Measurements from ENCODE around the gene SEPTIN11.

DNA sequence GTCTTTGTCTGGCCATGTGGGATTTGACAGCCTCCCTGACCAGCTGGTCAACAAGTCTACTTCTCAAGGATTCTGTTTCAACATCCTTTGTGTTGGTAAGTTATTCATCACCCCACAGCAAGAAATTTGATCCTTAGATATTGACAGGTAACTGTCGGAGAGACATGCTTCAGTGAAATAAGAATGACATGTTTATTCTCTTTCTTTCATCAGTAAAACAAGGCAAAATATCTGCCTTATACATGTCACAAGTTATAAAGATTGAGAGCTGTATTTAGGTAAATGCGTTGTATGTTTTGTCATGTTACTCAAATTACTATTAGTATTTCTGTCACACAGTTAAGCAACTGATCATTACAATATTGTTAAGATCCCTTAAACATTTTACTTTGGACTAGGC, 46.9 kb downstream of the SEPTIN11 start:
- TF ChIP-seq, protein P1, sequence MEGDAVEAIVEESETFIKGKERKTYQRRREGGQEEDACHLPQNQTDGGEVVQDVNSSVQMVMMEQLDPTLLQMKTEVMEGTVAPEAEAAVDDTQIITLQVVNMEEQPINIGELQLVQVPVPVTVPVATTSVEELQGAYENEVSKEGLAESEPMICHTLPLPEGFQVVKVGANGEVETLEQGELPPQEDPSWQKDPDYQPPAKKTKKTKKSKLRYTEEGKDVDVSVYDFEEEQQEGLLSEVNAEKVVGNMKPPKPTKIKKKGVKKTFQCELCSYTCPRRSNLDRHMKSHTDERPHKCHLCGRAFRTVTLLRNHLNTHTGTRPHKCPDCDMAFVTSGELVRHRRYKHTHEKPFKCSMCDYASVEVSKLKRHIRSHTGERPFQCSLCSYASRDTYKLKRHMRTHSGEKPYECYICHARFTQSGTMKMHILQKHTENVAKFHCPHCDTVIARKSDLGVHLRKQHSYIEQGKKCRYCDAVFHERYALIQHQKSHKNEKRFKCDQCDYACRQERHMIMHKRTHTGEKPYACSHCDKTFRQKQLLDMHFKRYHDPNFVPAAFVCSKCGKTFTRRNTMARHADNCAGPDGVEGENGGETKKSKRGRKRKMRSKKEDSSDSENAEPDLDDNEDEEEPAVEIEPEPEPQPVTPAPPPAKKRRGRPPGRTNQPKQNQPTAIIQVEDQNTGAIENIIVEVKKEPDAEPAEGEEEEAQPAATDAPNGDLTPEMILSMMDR (IDR thresholded peaks at IDR 0.05; ENCODE audit: poor library complexity, severe bottlenecking) = no peak
- TF ChIP-seq, protein P2, sequence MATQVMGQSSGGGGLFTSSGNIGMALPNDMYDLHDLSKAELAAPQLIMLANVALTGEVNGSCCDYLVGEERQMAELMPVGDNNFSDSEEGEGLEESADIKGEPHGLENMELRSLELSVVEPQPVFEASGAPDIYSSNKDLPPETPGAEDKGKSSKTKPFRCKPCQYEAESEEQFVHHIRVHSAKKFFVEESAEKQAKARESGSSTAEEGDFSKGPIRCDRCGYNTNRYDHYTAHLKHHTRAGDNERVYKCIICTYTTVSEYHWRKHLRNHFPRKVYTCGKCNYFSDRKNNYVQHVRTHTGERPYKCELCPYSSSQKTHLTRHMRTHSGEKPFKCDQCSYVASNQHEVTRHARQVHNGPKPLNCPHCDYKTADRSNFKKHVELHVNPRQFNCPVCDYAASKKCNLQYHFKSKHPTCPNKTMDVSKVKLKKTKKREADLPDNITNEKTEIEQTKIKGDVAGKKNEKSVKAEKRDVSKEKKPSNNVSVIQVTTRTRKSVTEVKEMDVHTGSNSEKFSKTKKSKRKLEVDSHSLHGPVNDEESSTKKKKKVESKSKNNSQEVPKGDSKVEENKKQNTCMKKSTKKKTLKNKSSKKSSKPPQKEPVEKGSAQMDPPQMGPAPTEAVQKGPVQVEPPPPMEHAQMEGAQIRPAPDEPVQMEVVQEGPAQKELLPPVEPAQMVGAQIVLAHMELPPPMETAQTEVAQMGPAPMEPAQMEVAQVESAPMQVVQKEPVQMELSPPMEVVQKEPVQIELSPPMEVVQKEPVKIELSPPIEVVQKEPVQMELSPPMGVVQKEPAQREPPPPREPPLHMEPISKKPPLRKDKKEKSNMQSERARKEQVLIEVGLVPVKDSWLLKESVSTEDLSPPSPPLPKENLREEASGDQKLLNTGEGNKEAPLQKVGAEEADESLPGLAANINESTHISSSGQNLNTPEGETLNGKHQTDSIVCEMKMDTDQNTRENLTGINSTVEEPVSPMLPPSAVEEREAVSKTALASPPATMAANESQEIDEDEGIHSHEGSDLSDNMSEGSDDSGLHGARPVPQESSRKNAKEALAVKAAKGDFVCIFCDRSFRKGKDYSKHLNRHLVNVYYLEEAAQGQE (IDR thresholded peaks at IDR 0.05; ENCODE audit: borderline replicate concordance) = no peak
- TF ChIP-seq EP300 (conservative IDR thresholded peaks at IDR 0.05; ENCODE audit: poor library complexity, severe bottlenecking) = peak; percentile 78
- TF ChIP-seq RAD21 (conservative IDR thresholded peaks at IDR 0.05) = no peak
- no peak for TF ChIP-seq TAF1 (IDR thresholded peaks at IDR 0.05; ENCODE audit: low read depth)
- no peak for TF ChIP-seq SMC3 (conservative IDR thresholded peaks at IDR 0.05; ENCODE audit: poor library complexity)
